ENCODE measurements around the gene TBC1D2.

DNA sequence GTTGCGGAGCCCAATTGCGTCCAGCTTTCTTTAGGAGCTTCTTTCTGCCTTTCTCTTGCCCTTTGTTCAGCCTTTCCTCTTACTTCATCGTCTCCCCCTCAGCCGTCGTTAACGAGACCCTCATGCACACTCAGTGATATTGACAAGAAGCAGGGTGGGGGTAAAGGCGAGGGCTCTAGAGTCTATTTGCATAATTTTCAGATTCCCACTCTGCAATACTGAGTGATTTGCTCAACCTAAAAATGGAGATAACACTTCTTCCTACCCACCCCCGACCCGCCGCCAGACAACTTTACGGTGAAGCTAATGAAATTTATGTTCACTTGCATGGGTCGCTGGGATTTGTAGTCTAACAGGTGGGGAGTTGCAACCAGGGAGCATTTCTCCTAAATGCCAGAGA is 1.3 kb upstream of the TBC1D2 start:
- TF ChIP-seq, protein P1, sequence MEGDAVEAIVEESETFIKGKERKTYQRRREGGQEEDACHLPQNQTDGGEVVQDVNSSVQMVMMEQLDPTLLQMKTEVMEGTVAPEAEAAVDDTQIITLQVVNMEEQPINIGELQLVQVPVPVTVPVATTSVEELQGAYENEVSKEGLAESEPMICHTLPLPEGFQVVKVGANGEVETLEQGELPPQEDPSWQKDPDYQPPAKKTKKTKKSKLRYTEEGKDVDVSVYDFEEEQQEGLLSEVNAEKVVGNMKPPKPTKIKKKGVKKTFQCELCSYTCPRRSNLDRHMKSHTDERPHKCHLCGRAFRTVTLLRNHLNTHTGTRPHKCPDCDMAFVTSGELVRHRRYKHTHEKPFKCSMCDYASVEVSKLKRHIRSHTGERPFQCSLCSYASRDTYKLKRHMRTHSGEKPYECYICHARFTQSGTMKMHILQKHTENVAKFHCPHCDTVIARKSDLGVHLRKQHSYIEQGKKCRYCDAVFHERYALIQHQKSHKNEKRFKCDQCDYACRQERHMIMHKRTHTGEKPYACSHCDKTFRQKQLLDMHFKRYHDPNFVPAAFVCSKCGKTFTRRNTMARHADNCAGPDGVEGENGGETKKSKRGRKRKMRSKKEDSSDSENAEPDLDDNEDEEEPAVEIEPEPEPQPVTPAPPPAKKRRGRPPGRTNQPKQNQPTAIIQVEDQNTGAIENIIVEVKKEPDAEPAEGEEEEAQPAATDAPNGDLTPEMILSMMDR (tag by site-specific recombination; IDR thresholded peaks at IDR 0.05): no peak
- TF ChIP-seq ZNF302 (tag by site-specific recombination; IDR thresholded peaks at IDR 0.05; ENCODE audit: low read depth): no peak
- TF ChIP-seq, protein P2, sequence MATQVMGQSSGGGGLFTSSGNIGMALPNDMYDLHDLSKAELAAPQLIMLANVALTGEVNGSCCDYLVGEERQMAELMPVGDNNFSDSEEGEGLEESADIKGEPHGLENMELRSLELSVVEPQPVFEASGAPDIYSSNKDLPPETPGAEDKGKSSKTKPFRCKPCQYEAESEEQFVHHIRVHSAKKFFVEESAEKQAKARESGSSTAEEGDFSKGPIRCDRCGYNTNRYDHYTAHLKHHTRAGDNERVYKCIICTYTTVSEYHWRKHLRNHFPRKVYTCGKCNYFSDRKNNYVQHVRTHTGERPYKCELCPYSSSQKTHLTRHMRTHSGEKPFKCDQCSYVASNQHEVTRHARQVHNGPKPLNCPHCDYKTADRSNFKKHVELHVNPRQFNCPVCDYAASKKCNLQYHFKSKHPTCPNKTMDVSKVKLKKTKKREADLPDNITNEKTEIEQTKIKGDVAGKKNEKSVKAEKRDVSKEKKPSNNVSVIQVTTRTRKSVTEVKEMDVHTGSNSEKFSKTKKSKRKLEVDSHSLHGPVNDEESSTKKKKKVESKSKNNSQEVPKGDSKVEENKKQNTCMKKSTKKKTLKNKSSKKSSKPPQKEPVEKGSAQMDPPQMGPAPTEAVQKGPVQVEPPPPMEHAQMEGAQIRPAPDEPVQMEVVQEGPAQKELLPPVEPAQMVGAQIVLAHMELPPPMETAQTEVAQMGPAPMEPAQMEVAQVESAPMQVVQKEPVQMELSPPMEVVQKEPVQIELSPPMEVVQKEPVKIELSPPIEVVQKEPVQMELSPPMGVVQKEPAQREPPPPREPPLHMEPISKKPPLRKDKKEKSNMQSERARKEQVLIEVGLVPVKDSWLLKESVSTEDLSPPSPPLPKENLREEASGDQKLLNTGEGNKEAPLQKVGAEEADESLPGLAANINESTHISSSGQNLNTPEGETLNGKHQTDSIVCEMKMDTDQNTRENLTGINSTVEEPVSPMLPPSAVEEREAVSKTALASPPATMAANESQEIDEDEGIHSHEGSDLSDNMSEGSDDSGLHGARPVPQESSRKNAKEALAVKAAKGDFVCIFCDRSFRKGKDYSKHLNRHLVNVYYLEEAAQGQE (tag by site-specific recombination; IDR thresholded peaks at IDR 0.05): no peak
- TF ChIP-seq ZNF561 (tag by site-specific recombination; IDR thresholded peaks at IDR 0.05; ENCODE audit: borderline replicate concordance): no peak
